Measurements from ENCODE around the gene CD59.

The CD59 gene

DNA sequence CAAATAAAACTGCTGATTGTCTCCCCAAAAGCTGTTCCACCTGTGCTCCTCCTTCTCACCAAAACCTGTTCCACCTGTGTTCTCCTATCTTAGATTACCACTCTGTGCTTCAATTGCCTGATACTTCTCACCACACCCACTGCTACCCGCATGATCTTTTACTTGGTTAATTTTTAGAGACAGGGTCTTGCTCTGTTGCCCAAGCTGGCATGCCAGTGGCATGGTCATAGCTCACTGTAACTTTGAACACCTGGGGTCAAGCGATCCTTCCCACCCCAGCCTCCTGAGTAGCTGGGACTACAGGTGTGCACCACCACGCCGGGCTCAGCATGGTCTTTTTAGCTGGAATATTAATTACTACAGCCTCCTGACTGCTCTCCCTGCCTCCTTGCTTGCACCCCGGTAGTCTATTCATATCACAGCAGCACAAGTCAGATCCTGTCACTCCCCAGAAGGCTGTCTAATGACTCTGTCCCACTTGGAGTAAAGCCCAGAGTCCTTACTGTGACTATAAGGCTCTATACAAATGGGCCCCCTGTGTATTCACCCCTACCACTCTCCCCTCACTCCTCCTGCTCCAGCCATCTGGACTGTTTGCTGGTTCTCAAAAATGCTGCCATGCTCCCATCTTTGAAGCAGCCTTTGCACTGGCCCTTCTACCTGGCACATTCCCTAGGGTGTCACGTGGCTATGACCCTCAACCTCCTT lies 39.1 kb downstream of the CD59 start:
- TF ChIP-seq, protein P1, sequence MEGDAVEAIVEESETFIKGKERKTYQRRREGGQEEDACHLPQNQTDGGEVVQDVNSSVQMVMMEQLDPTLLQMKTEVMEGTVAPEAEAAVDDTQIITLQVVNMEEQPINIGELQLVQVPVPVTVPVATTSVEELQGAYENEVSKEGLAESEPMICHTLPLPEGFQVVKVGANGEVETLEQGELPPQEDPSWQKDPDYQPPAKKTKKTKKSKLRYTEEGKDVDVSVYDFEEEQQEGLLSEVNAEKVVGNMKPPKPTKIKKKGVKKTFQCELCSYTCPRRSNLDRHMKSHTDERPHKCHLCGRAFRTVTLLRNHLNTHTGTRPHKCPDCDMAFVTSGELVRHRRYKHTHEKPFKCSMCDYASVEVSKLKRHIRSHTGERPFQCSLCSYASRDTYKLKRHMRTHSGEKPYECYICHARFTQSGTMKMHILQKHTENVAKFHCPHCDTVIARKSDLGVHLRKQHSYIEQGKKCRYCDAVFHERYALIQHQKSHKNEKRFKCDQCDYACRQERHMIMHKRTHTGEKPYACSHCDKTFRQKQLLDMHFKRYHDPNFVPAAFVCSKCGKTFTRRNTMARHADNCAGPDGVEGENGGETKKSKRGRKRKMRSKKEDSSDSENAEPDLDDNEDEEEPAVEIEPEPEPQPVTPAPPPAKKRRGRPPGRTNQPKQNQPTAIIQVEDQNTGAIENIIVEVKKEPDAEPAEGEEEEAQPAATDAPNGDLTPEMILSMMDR (IDR thresholded peaks at IDR 0.05; ENCODE audit: low read depth, low read length, missing control alignments) = no peak
- no peak overlapping the region for H3K4me3 ChIP-seq (replicated peaks; ENCODE audit: low read depth, low read length)
- no peak for DNase-seq (ENCODE audit: extremely low read depth, low read depth)

- no peak overlapping the region for H3K4me3 ChIP-seq (replicated peaks; ENCODE audit: low read depth, low read length)
- no peak for DNase-seq (ENCODE audit: extremely low read depth, low read depth)
- TF ChIP-seq, protein P1 (IDR thresholded peaks at IDR 0.05; ENCODE audit: low read depth, low read length, missing control alignments) = no peak
Observed at GRCh38 chr11:33696411-33696810, 39.8 kb downstream of the CD59 start.

- TF ChIP-seq, protein P1 (IDR thresholded peaks at IDR 0.05; ENCODE audit: low read depth, low read length, missing control alignments) = no peak
- DNase-seq (ENCODE audit: extremely low read depth, low read depth) = no peak
- H3K4me3 ChIP-seq (replicated peaks; ENCODE audit: low read depth, low read length) = no peak overlapping the region
Observed at GRCh38 chr11:33695051-33695566, 41.1 kb downstream of the CD59 start.

GRCh38 chr11:33694346-33695050 lies 41.7 kb downstream of the CD59 start:
- no peak for DNase-seq (ENCODE audit: extremely low read depth, low read depth)
- no peak overlapping the region for H3K4me3 ChIP-seq (replicated peaks; ENCODE audit: low read depth, low read length)
- TF ChIP-seq, protein P1 (IDR thresholded peaks at IDR 0.05; ENCODE audit: low read depth, low read length, missing control alignments) = no peak

- no peak for DNase-seq (ENCODE audit: extremely low read depth, low read depth)
- TF ChIP-seq, protein P1 (IDR thresholded peaks at IDR 0.05; ENCODE audit: low read depth, low read length, missing control alignments) = no peak
- no peak overlapping the region for H3K4me3 ChIP-seq (replicated peaks; ENCODE audit: low read depth, low read length)
Observed at GRCh38 chr11:33692541-33692940, 43.7 kb downstream of the CD59 start.

- DNase-seq (ENCODE audit: extremely low read depth, low read depth) = peak; percentile 94
- peak overlapping the region; percentile 14 for H3K4me3 ChIP-seq (replicated peaks; ENCODE audit: low read depth, low read length)
- TF ChIP-seq, protein P1 (IDR thresholded peaks at IDR 0.05; ENCODE audit: low read depth, low read length, missing control alignments) = no peak
Observed at GRCh38 chr11:33692013-33692504, 44.2 kb downstream of the CD59 start.

All from HFF-Myc (cell line).